ENCODE results near the gene RGS21. TPM values are rescaled to one million over a fixed set of nuclear protein-coding genes. Genes with fewer than 3 reads are reported as not detected.

The RGS21 gene, protein sequence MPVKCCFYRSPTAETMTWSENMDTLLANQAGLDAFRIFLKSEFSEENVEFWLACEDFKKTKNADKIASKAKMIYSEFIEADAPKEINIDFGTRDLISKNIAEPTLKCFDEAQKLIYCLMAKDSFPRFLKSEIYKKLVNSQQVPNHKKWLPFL
- not detected in 2 replicates for total RNA-seq

DNA sequence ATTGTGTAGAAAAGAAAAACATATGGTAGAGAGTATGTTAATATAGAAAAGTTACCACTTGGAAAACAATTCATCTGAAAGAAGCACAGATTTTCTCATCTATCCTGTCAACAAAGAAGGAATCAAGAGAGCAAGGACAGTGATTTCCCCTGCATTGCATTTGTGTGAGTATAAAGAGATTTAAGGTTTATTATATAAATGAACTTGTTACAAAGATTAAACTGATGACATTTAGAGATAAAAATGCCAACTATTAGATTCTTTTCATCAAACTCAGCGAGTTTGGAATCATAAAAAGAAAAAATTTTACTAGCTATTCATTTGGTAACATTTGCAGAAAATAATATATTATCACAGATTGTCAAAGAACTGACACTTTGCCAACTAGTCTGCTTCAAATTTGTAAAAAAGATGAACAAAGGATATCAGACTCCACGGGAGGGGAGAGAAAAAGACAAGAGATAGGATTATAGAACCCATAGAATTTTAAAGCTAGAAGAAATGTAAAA, at the start of gene RGS21:
TSS of gene RGS21 (plus strand) at position 51 of the 509 bp plus-strand sequence. CDS start 26,045 bp downstream, outside the sequence.

Other genes starting within 250 kb of the RGS21 start
- not detected in 2 replicates for gene RGS18, start 158.5 kb upstream of the RGS21 start, total RNA-seq